GM19023 (cell line): ENCODE measurements around the gene GCNA.
"Not testable (repeated sequence)": the region's sequence is repeated elsewhere in the genome, so short reads cannot be mapped to it uniquely, and the experiment has no call there.

Experiments used
- ATAC-seq: cut with Tn5 transposase; IDR thresholded peaks from one replicate; pipeline ENCODE4 v1.9.1; 2021; ENCODE audit warnings: mild to moderate bottlenecking, moderate library complexity; ENCODE audit not compliant: unreplicated experiment

Gene GCNA

DNA sequence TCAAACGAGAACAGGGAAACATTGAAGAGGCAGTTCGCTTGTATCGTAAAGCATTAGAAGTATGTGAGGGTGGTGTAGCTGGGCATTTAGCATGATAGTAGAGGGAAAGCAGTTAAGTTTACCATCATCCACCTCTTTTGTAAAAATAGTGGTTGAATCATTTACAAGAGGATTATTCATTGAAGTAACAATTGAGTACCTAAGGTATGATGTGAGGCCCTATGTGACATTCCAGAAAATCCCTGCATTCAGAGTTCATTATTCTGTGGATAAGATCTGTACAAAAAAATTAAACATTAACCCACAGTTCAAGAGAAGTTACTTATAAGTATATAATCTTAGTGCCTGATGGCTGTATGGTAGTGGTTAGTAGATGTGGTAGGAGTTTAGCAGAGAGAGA, 22.2 kb upstream of the GCNA start:
- no peak for ATAC-seq

DNA sequence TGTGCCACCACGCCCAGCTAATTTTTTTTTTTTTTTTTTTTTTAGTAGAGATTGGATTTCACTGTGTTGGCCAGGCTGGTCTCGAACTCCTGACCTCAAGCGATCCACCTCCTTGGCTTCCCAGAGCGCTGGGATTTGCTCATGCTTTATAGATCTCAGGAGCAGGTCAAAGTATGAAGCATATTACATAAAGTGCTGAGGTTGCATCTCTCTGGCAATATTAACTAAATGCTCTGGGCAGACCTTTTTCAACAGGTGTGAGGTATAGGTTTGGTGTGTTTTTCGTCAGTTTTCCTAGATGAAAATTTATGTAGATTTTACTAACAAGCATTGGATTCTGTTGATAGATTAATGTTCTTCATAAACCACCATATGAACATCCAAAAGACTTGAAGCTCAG, 19.3 kb upstream of the GCNA start:
- ATAC-seq, result no peak

DNA sequence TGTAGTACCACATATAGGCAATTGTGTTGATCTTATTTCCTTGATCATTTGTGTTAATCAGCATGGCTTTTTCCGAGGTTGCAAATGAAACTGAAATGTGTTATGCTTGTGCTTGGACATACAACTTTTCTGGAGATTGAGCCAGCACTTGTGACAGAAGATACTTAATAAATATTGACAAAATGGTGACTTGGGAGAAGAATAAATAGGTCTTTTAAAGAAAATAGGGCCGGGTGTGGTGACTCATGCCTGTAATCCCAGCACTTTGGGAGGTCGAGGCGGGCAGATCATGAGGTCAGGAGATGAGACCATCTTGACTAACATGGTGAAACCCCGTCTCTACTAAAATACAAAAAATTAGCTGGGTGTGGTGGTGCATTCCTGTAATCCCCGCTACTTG, 18.5 kb upstream of the GCNA start:
- not testable (repeated sequence) for ATAC-seq

DNA sequence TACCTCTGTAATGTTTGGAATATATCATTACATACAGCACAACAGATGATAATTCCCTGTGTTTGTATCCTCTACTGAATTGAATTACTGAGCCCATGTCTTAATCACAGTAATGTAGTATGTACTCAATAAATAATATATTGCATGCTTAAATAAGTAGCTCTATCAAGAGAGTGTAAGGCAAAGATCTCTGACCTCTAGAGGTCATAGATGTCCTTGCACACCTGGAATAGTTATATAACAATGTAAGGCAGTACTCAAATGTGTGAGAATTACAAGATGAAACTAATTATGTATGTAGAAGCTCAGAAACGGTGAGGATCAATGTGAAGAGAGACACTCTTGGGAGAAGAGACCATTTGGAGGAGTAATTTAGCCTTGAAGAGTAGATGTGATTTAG, 14.3 kb upstream of the GCNA start:
- no peak for ATAC-seq

DNA sequence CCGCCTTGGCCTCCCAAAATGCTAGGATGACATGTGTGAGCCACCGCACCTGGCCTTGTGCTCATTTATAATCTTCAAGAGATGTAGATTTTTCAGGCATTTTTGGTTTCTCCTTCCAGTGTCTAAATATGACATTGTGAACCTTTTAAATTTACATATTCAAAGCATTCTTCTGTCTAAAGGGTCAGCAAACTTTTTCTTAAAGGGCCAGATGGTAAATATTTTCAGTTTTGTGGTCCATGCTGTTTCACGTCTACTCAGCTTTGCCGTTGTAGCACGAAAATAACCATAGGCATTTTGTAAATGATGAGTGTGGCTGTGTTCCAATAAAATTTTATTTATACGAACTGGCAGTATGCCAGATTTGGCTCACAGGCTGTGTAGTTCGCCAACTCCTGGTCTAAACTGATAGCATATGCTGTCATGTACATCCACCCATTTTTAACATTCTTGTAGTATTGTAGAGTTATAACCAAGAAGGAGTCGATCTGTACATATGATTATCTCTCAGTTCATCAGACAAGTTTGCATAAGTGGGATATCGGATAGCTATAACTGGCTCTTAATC, 12.7 kb upstream of the GCNA start:
- ATAC-seq, result no peak

DNA sequence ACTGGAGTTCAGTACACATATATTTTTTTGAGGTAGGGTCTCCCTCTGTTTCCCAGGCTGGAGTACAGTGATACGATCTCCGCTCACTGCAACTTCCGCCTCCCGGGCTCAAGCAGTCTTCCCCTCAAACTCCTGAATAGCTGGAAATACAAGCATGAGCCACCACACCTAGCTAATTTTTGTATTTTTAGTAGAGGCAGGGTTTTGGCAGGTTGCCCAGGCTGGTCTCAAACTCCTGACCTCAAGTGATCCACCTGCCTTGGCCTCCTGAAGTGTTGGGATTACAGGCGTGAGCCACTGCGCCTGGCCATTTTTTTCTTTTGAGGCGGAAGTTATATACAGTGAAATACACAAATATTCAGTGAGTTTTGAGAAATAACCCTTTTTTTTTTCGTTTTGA, 6.8 kb upstream of the GCNA start:
- ATAC-seq, result not testable (repeated sequence)

DNA sequence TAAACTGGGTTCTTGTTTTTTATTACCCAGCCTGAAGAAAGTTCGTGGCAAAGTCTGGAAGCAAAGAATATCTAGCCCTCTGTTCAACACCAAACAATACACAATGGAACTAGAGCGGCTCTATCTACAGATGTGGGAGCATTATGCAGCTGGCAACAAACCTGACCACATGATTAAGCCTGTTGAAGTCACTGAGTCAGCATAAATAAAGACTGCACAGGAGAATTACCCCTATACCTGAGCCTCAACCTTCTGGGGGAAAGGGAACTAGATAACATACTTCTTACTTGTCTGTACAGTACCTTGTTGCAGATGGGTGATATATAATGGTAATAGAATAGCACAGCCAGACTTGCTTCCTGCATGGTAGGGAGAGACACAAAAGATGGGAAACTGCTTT, 4.6 kb upstream of the GCNA start:
- ATAC-seq, result no peak

DNA sequence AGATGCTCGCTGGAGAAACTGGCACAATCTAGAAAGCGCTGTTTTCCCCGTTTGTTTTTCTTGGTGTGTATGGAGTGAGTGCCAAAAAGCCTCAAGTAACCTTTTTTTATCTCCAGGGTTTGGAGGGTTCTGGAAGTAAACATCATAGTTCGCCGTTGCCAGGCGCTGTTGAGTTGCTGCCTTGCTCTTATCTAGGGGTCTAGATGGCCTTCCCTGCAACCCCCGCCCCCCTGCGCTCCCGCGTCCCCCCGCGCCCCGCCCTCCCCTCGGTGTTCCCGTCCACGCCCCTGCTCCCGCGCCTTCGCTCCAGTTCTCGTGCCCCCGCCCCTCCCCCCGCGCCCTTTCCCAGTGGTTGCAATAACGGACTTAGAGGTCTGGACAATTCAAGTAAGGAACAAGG, 555 bp upstream of the GCNA start:
- no peak for ATAC-seq

DNA sequence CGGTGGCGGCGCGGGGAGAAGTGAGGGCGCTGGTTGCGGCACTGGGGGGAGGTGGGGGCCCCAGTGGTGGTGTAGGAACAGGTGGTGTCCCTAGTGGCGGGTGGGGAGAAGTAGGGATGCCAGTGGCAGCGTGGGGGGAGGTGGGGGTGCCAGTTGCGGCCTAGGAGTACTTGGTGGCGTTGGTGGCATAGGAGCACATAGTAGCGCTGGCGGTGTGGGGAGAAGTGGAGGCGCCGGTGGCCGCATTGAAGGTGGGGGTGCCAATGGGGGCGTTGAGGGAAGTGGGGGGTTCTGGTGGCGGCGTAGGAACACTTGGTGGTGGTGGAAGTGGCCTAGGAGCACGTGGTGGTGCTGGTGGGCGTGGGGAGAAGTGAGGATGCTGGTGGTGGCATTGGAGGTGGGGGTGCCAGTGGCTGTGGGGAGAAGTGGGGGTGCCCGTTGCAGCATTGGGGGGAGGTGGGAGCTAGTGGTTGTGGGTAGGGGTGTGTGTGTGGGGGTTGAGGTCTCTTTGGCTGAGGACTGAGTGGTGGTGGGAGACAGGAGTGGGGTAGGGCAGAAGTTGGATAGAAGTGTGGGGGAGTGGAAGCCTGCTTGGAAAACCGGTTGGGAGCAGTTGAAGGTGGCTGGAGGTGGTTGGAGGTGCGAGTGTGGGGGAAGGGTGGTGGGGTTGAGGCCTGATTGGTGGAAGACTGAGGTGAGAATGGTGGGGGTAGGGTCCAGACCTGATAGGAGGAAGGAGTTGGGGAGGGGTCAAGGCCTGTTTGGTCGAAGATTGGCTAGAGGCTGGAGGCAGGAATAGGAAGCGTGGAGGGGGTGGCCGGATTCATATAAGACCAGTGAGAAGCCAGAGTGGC, 1.1 kb downstream of the GCNA start:
- ATAC-seq, result no peak

DNA sequence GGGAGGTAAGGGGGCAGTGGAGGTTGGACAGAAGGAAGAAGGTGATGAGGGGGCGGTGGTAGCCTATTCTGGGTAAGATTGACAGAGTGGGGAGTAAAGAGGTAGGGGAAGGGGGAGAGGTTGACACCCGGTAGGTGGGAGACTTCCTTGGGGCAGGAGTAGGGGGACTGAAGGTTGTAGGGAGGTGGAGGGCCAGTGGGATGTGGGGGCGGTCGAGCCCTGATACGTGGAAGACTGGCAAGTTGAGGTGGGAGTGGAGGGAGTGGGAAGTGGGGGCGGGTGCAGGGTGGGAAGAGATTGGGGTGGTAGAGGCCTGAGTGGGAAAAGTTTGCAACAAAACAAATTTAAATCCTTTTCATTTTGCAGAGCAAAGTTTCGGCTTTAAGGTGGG, 1.7 kb downstream of the GCNA start:
- no peak for ATAC-seq

DNA sequence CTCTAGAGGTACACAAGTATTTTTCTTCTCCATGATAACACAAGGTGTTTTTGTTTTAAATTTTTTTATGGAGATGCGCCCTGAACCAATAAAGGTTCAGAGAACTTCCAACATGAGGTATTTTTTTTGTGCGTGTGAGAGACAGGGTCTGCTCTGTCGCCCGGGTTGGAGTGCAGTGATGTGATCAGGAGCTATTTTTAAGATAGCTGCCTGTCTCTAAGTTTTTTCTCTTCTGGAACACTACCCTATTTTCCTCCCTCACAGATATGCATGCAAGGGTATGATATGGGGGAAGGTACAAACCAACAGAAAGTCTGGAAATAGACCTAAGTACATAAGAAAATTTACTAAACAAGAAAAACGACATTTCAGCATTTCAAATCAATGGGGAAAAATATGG, 3.0 kb downstream of the GCNA start:
- no peak for ATAC-seq

DNA sequence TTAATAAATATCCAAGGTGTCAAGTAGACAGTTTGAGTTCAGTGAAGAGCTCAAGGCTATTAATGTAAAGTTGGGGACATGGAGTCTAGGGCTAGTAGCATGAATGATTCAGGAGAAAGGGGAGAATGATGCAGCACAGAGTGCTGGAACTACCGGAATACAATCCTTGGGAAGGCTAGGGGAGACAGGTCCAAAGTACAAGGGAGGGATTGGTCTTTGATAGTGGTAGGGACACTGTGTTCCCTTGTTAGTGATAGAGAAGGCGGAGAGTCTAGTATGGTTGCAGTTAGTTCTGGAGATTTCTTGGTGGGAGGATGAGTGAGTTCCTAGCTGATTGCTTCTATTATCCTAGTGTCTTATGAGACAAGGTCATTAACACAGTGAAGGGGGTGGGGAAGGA, 8.7 kb downstream of the GCNA start:
- ATAC-seq, result no peak

DNA sequence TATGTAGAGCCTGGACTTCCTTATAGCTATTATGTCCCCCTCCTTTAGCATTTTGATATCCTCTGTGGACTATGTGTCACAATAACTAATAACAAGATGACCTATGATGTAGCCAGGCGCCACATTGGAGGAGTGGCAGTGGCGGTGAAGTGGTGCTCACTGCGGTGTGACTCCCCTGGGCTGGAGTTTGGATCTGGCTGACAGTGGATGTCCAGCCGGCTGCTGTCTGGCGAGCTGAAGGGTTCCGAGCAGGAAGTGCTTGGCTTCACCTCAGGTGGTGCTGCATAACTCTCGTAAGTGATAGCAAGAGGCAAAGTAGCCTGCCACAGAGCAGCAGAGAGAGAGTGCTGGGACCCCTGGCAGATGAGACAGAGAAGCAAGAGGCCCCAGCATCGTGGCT, 15.0 kb downstream of the GCNA start:
- not testable (repeated sequence) for ATAC-seq

DNA sequence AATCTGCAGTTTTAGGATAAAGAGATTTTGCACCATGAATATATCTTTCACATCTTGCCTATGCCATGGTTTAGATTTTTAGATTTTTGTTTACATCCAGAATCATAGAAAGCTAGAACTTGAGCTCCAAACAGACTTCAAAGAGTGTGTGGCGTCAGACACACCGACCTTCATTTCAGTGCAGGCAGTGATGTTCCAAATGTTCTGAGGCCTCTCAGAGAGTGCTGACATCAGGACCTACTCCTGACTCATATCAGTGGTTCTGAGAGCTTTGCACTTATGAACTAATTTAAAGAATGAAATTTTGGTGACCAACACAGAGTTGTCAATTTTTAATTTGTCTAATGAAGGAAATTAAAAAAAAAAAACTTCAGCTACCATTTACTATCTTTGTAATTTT, 21.7 kb downstream of the GCNA start:
- ATAC-seq, result no peak

DNA sequence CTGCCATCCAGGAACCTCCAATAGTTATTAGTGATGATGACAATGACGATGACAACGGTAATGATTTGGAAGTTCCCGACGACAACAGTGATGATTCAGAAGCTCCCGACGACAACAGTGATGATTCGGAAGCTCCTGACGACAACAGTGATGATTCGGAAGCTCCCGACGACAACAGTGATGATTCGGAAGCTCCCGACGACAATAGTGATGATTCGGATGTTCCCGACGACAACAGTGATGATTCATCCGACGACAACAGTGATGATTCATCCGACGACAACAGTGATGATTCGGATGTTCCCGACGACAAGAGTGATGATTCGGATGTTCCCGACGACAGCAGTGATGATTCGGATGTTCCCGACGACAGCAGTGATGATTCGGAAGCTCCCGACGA, 25.4 kb downstream of the GCNA start:
- ATAC-seq, result no peak

DNA sequence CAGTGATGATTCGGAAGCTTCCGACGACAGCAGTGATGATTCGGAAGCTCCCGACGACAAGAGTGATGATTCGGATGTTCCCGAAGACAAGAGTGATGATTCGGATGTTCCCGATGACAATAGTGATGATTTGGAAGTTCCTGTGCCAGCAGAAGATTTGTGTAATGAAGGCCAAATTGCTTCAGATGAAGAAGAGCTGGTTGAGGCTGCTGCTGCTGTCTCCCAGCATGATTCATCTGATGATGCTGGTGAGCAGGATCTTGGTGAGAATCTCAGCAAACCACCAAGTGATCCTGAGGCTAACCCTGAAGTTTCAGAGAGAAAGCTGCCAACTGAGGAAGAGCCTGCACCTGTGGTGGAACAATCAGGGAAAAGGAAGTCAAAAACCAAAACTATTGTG, 25.9 kb downstream of the GCNA start:
- ATAC-seq, result no peak

DNA sequence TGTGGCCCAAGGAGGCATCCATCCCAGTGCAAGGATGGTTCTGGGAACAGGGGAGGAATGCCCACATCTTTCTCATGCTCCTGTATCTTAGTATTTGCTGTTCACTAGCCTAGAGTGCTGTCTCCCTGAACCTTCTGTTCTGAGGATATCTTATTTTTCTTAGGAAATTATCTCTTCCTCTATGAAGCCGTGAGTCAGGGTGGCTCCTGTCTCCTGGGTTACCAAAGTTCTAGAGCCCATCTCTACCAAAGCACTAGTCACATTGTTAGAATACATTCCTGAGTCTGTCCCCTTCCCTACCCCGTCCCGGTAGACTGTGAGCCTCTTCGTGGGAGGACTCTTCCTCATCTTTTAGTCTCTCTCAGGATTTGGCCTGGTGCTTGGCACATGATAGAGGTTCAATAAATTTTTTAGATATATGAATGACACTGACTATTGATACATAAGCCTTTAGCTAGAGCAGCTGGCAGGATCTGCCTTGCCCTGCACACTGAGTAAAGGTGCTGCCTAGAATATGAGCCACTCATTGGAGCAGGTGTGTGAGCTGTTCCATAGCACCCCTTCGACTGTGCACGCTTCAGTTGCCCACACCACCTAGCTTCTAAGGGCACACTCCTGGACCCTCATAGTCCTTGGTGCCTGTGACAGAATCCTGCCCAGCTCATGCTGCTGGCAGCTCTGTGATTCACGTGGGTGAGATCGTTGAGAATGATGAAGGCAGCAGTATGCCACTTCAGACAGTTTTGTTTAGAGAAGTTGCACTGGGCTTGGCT, 26.7 kb downstream of the GCNA start:
- ATAC-seq, result no peak

DNA sequence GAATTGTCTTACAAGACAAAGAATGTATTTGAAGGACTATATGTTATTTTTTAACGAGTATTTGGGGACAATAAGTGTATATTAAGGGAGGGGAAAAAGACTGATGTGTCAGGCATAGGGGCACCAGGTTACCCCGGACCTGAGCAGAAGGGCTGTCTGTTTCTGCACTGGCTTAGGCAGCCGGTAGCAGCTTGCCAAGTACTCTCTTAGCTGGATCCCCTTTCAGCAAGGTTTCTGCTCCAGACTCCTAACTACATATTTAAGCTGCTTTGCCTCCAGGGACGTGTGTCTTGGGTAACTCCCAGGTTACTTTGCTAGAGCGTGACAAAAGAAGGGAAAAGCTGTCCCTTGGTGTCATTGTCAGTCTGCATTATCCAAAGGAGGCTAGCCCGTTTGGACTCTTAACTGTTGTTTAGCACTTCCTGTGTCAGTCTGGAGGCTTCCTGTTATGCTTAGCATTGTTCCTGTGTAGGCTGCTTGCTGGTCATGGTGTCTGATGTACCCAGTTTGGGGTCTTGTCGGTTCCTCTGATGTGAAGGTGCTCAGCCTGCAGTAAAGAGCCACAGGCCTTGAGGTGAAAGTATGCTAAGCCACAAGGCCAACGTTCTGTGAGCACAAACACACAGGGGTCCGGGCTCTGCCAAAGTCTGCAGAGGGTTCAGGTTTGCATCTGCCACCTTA, 28.4 kb downstream of the GCNA start:
- ATAC-seq, result no peak

DNA sequence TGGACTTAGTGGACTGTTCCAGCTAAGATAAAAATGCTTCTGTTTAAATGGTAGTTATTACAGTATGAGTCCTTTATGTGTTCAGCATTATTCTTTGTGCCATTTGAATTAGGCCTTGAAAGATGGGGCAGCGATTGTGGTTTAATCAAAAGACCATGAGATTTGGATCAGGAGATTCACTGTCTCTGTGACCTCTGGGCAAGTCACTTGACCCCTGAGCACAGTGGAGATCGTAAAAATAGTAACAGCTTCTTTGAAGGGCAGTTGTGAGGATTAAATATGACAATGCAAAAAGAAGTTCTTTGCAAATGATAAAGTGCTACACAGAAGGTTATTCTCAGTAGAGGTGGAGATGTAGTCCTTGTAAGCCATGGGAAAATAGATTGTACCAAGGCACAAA, 29.3 kb downstream of the GCNA start:
- no peak for ATAC-seq

DNA sequence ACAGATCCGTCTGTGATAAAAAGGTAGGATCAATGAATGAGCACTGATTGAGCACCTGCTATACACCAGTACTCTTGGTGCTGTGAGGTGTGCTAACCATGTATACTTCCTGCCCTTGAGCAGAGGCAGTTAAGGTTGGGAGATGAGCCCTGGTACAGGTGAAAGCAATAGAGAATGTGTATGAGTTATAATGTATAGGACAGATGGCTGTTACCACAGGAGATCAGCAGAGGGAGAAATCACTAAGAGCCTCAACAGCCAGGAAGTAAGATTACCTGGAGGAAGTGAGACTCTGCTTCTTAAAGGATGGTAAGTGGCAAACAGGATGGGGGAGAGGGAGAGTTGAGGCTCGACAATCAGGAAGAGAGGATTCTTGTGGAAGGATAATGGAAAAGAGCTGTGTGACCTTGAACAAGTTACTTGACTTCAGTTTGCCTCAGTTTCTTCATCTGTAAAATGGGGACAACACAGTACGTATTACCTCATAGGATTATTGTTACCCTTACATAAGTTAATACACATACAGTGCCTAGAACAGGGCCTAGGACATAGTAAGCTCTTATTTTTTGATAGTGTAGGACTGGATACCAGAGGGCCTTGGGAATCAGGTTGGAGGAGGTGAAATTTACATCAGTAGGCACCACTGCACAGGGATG, 31.0 kb downstream of the GCNA start:
- ATAC-seq, result no peak

DNA sequence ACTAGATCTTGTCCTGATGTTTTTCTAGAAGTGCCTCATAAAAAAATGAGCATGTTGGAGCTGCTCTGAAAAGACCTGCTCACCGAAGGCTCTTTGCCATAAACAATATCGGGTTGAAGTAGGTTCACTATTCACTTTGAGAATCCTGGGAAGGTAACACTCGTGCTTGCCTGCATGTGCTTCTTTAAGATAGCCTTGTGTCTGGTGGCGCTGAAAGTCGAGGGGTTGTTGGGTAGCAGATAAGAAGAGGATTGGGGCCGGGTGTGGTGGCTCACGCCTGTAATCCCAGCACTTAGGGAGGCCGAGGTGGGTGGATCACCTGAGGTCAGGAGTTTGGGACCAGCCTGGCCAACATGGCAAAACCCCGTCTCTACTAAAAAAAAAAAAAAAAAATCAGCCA, 33.5 kb downstream of the GCNA start:
- not testable (repeated sequence) for ATAC-seq
